ENCODE measurements around the gene KCNJ1. TPM values are rescaled to one million over a fixed set of nuclear protein-coding genes. Genes with fewer than 3 reads are reported as not detected.
A peak's percentile ranks its signal among the peaks of the same experiment; 100 is the strongest.

KCNJ1 gene
- total RNA-seq, 1 experiment from 2014 or later = not detected

- Histone ChIP-seq H3K9me2 (replicated peaks; ENCODE audit: insufficient read depth, low read length) (no peaks in the 10 kb centered on the region), H3K9me3 (ENCODE audit: low read length) (no peaks in the 10 kb centered on the region), H3K27ac (ENCODE audit: low read length) (no peak overlapping the region), H3K9ac (ENCODE audit: low read length) (no peak overlapping the region), H3K4me2 (ENCODE audit: low read depth, low read length, poor library complexity, severe bottlenecking) (peak overlapping the region; percentile 59), H3K4me1 (ENCODE audit: low read length) (no peaks in the 10 kb centered on the region), H3K27me3 (ENCODE audit: low read length) (no peaks in the 10 kb centered on the region), H3K79me2 (ENCODE audit: low read length) (no peaks in the 10 kb centered on the region), H3K4me3 (ENCODE audit: low read length) (no peak overlapping the region), H4K20me1 (ENCODE audit: insufficient read depth, low read depth, low read length) (no peaks in the 10 kb centered on the region), H3K36me3 (ENCODE audit: insufficient read depth, low read length) (no peaks in the 10 kb centered on the region), H2AFZ (ENCODE audit: low read length) (0 out of 2 replicates have a peak overlapping the region, but pooled peaks have one; percentile 50)
- peak; percentile 84 for DNase-seq
Measured at GRCh38 chr11:128831174-128832120, 35.6 kb downstream of the KCNJ1 start.

- Histone ChIP-seq H3K9me2 (replicated peaks; ENCODE audit: insufficient read depth, low read length) (no peaks in the 10 kb centered on the region), H3K27me3 (ENCODE audit: low read length) (no peaks in the 10 kb centered on the region), H3K79me2 (ENCODE audit: low read length) (no peaks in the 10 kb centered on the region), H4K20me1 (ENCODE audit: insufficient read depth, low read depth, low read length) (no peaks in the 10 kb centered on the region), H3K9me3 (ENCODE audit: low read length) (no peaks in the 10 kb centered on the region), H3K9ac (ENCODE audit: low read length) (no peak overlapping the region), H3K36me3 (ENCODE audit: insufficient read depth, low read length) (no peaks in the 10 kb centered on the region), H3K27ac (ENCODE audit: low read length) (no peak overlapping the region), H2AFZ (ENCODE audit: low read length) (peak overlapping the region; percentile 50; the same call in 1 of the 2 replicates), H3K4me2 (ENCODE audit: low read depth, low read length, poor library complexity, severe bottlenecking) (peak overlapping the region; percentile 59), H3K4me3 (ENCODE audit: low read length) (no peak overlapping the region), H3K4me1 (ENCODE audit: low read length) (no peaks in the 10 kb centered on the region)
- no peak for DNase-seq
Measured at GRCh38 chr11:128830290-128831173, 36.6 kb downstream of the KCNJ1 start.

- Histone ChIP-seq H2AFZ (ENCODE audit: low read length) (no peak overlapping the region), H4K20me1 (ENCODE audit: insufficient read depth, low read depth, low read length) (no peaks in the 10 kb centered on the region), H3K9ac (ENCODE audit: low read length) (no peak overlapping the region), H3K27me3 (ENCODE audit: low read length) (no peaks in the 10 kb centered on the region), H3K27ac (ENCODE audit: low read length) (no peak overlapping the region), H3K36me3 (ENCODE audit: insufficient read depth, low read length) (no peaks in the 10 kb centered on the region), H3K4me3 (ENCODE audit: low read length) (no peak overlapping the region), H3K4me1 (ENCODE audit: low read length) (no peaks in the 10 kb centered on the region), H3K9me3 (ENCODE audit: low read length) (no peaks in the 10 kb centered on the region), H3K4me2 (ENCODE audit: low read depth, low read length, poor library complexity, severe bottlenecking) (no peak overlapping the region), H3K9me2 (replicated peaks; ENCODE audit: insufficient read depth, low read length) (no peaks in the 10 kb centered on the region), H3K79me2 (ENCODE audit: low read length) (no peaks in the 10 kb centered on the region)
- DNase-seq = no peak
Measured at GRCh38 chr11:128828350-128828749, 38.7 kb downstream of the KCNJ1 start.

GRCh38 chr11:128827191-128827893, 39.8 kb downstream of the KCNJ1 start:
- no peaks in the 10 kb centered on the region for H3K4me1 ChIP-seq (ENCODE audit: low read length)
- DNase-seq = no peak
- H2AFZ ChIP-seq (ENCODE audit: low read length) = no peak overlapping the region
- H3K36me3 ChIP-seq (ENCODE audit: insufficient read depth, low read length) = no peaks in the 10 kb centered on the region
- H3K4me3 ChIP-seq (ENCODE audit: low read length) = no peak overlapping the region
- H3K79me2 ChIP-seq (ENCODE audit: low read length) = no peaks in the 10 kb centered on the region
- H3K9ac ChIP-seq (ENCODE audit: low read length) = no peak overlapping the region
- no peaks in the 10 kb centered on the region for H4K20me1 ChIP-seq (ENCODE audit: insufficient read depth, low read depth, low read length)
- H3K4me2 ChIP-seq (ENCODE audit: low read depth, low read length, poor library complexity, severe bottlenecking) = no peak overlapping the region
- H3K9me3 ChIP-seq (ENCODE audit: low read length) = no peaks in the 10 kb centered on the region
- no peaks in the 10 kb centered on the region for H3K27me3 ChIP-seq (ENCODE audit: low read length)
- H3K27ac ChIP-seq (ENCODE audit: low read length) = no peak overlapping the region
- no peaks in the 10 kb centered on the region for H3K9me2 ChIP-seq (replicated peaks; ENCODE audit: insufficient read depth, low read length)

GRCh38 chr11:128825050-128825784, 41.9 kb downstream of the KCNJ1 start:
- Histone ChIP-seq H3K9ac (ENCODE audit: low read length) (no peak overlapping the region), H3K9me3 (ENCODE audit: low read length) (no peaks in the 10 kb centered on the region), H4K20me1 (ENCODE audit: insufficient read depth, low read depth, low read length) (no peaks in the 10 kb centered on the region), H3K4me1 (ENCODE audit: low read length) (no peaks in the 10 kb centered on the region), H3K27me3 (ENCODE audit: low read length) (no peaks in the 10 kb centered on the region), H3K36me3 (ENCODE audit: insufficient read depth, low read length) (no peaks in the 10 kb centered on the region), H3K27ac (ENCODE audit: low read length) (no peak overlapping the region), H3K9me2 (replicated peaks; ENCODE audit: insufficient read depth, low read length) (no peaks in the 10 kb centered on the region), H3K4me2 (ENCODE audit: low read depth, low read length, poor library complexity, severe bottlenecking) (no peak overlapping the region), H3K4me3 (ENCODE audit: low read length) (no peak overlapping the region), H2AFZ (ENCODE audit: low read length) (no peak overlapping the region), H3K79me2 (ENCODE audit: low read length) (no peaks in the 10 kb centered on the region)
- no peak for DNase-seq

- no peak overlapping the region for H2AFZ ChIP-seq (ENCODE audit: low read length)
- H3K27ac ChIP-seq (ENCODE audit: low read length) = no peak overlapping the region
- H4K20me1 ChIP-seq (ENCODE audit: insufficient read depth, low read depth, low read length) = no peaks in the 10 kb centered on the region
- no peak for DNase-seq
- no peak overlapping the region for H3K9ac ChIP-seq (ENCODE audit: low read length)
- no peaks in the 10 kb centered on the region for H3K9me2 ChIP-seq (replicated peaks; ENCODE audit: insufficient read depth, low read length)
- H3K4me2 ChIP-seq (ENCODE audit: low read depth, low read length, poor library complexity, severe bottlenecking) = no peak overlapping the region
- no peak overlapping the region for H3K4me3 ChIP-seq (ENCODE audit: low read length)
- no peaks in the 10 kb centered on the region for H3K27me3 ChIP-seq (ENCODE audit: low read length)
- no peaks in the 10 kb centered on the region for H3K79me2 ChIP-seq (ENCODE audit: low read length)
- H3K4me1 ChIP-seq (ENCODE audit: low read length) = no peaks in the 10 kb centered on the region
- no peaks in the 10 kb centered on the region for H3K36me3 ChIP-seq (ENCODE audit: insufficient read depth, low read length)
- H3K9me3 ChIP-seq (ENCODE audit: low read length) = no peaks in the 10 kb centered on the region
Measured at GRCh38 chr11:128824191-128825049, 42.7 kb downstream of the KCNJ1 start.

GRCh38 chr11:128823753-128824152, 43.3 kb downstream of the KCNJ1 start:
- no peaks in the 10 kb centered on the region for H4K20me1 ChIP-seq (ENCODE audit: insufficient read depth, low read depth, low read length)
- no peak for DNase-seq
- no peak overlapping the region for H3K4me2 ChIP-seq (ENCODE audit: low read depth, low read length, poor library complexity, severe bottlenecking)
- H3K9ac ChIP-seq (ENCODE audit: low read length) = no peak overlapping the region
- no peaks in the 10 kb centered on the region for H3K79me2 ChIP-seq (ENCODE audit: low read length)
- H2AFZ ChIP-seq (ENCODE audit: low read length) = no peak overlapping the region
- H3K27me3 ChIP-seq (ENCODE audit: low read length) = no peaks in the 10 kb centered on the region
- H3K36me3 ChIP-seq (ENCODE audit: insufficient read depth, low read length) = no peaks in the 10 kb centered on the region
- H3K4me3 ChIP-seq (ENCODE audit: low read length) = no peak overlapping the region
- no peaks in the 10 kb centered on the region for H3K4me1 ChIP-seq (ENCODE audit: low read length)
- no peaks in the 10 kb centered on the region for H3K9me2 ChIP-seq (replicated peaks; ENCODE audit: insufficient read depth, low read length)
- H3K9me3 ChIP-seq (ENCODE audit: low read length) = no peaks in the 10 kb centered on the region
- H3K27ac ChIP-seq (ENCODE audit: low read length) = no peak overlapping the region
